H9 (cell line): Measurements from ENCODE around the gene RABGEF1. TPM values are rescaled to one million over a fixed set of nuclear protein-coding genes. Genes with fewer than 3 reads are reported as not detected.
"Not testable (repeated sequence)": the region's sequence is repeated elsewhere in the genome, so short reads cannot be mapped to it uniquely, and the experiment has no call there.

Experiments
- DNase-seq: peaks from one replicate; pipeline ENCODE4 v3.0.0-alpha.2; 2017
- H2AFZ ChIP-seq: one replicate; pipeline ENCODE4 v1.6.1; 2013; ENCODE audit warnings: mild to moderate bottlenecking, low read length, control low read depth, moderate library complexity
- H2AK5ac ChIP-seq: 2 replicates; pipeline ENCODE4 v1.6.1; 2013; ENCODE audit warnings: low read length, control low read depth, mixed read lengths; ENCODE audit not compliant: insufficient read length
- H2BK120ac ChIP-seq: one replicate; pipeline ENCODE4 v1.6.1; 2013; ENCODE audit warnings: low read depth, mild to moderate bottlenecking, low read length, control low read depth, inconsistent platforms; ENCODE audit not compliant: poor library complexity, severe bottlenecking
- H2BK12ac ChIP-seq: 2 replicates; pipeline ENCODE4 v1.6.1; 2013; ENCODE audit warnings: low read length, control low read depth, mixed read lengths, low read depth; ENCODE audit not compliant: insufficient read length
- H2BK15ac ChIP-seq: 2 replicates; pipeline ENCODE4 v1.6.1; 2013; ENCODE audit warnings: low read depth, low read length, control low read depth
- H2BK20ac ChIP-seq: one replicate; pipeline ENCODE4 v1.6.1; 2013; ENCODE audit warnings: low read depth, mild to moderate bottlenecking, low read length, control low read depth, inconsistent platforms; ENCODE audit not compliant: poor library complexity, severe bottlenecking
- H2BK5ac ChIP-seq: 2 replicates; pipeline ENCODE4 v1.6.1; 2013; ENCODE audit warnings: low read length, control low read depth, mixed read lengths; ENCODE audit not compliant: insufficient read length
- H3K14ac ChIP-seq: 2 replicates; pipeline ENCODE4 v1.6.1; 2013; ENCODE audit warnings: low read length, control low read depth; ENCODE audit not compliant: insufficient read depth
- H3K18ac ChIP-seq: 2 replicates; pipeline ENCODE4 v1.6.1; 2013; ENCODE audit warnings: low read depth, mild to moderate bottlenecking, mixed read lengths, low read length, control low read depth; ENCODE audit not compliant: insufficient read length
- H3K23ac ChIP-seq: 2 replicates; pipeline ENCODE4 v1.6.1; 2013; ENCODE audit warnings: low read length, control low read depth, mixed read lengths, low read depth; ENCODE audit not compliant: insufficient read length
- H3K23me2 ChIP-seq: 2 replicates; pipeline ENCODE4 v1.6.1; 2013; ENCODE audit warnings: low read depth, mild to moderate bottlenecking, mixed read lengths, low read length, control low read depth; ENCODE audit not compliant: insufficient read length, poor library complexity, severe bottlenecking
- H3K27ac ChIP-seq: 2 replicates; pipeline ENCODE4 v1.5.1; 2013; ENCODE audit warnings: low read length, control low read depth, mixed read lengths, low read depth; ENCODE audit not compliant: insufficient read length
- H3K27me3 ChIP-seq: 2 replicates; pipeline ENCODE4 v1.6.1; 2013; ENCODE audit warnings: low read length, control low read depth, inconsistent platforms; ENCODE audit not compliant: insufficient read depth
- H3K4ac ChIP-seq: 2 replicates; pipeline ENCODE4 v1.6.1; 2013; ENCODE audit warnings: low read depth, mild to moderate bottlenecking, control low read depth, inconsistent platforms, low read length, moderate library complexity
- H3K4me1 ChIP-seq: 2 replicates; pipeline ENCODE4 v1.6.1; 2013; ENCODE audit warnings: low read length, control low read depth, inconsistent platforms; ENCODE audit not compliant: insufficient read depth
- H3K4me2 ChIP-seq: 2 replicates; pipeline ENCODE4 v1.6.1; 2013; ENCODE audit warnings: low read length, control low read depth, mixed read lengths; ENCODE audit not compliant: insufficient read length, insufficient read depth
- H3K56ac ChIP-seq: 2 replicates; pipeline ENCODE4 v1.6.1; 2013; ENCODE audit warnings: low read depth, mild to moderate bottlenecking, mixed read lengths, low read length, control low read depth; ENCODE audit not compliant: insufficient read length
- H3K79me1 ChIP-seq: 2 replicates; pipeline ENCODE4 v1.6.1; 2013; ENCODE audit warnings: low read depth, mild to moderate bottlenecking, moderate library complexity, low read length, control low read depth, inconsistent platforms; ENCODE audit not compliant: insufficient read depth, poor library complexity, severe bottlenecking
- H3K79me2 ChIP-seq: 2 replicates; pipeline ENCODE4 v1.6.1; 2013; ENCODE audit warnings: low read length, control low read depth, inconsistent platforms; ENCODE audit not compliant: insufficient read depth
- H3K9ac ChIP-seq: 2 replicates; pipeline ENCODE4 v1.6.1; 2013; ENCODE audit warnings: low read length, control low read depth, mixed read lengths; ENCODE audit not compliant: insufficient read length; ENCODE audit errors: extremely low read depth
- H3K9me3 ChIP-seq: one replicate; pipeline ENCODE4 v1.6.1; 2013; ENCODE audit warnings: low read depth, low read length, inconsistent platforms; ENCODE audit not compliant: control insufficient read depth
- H3T11ph ChIP-seq: one replicate; pipeline ENCODE4 v1.6.1; 2013; ENCODE audit warnings: mild to moderate bottlenecking, low read length, control low read depth, inconsistent platforms
- H4K20me1 ChIP-seq: one replicate; pipeline ENCODE4 v1.6.1; 2013; ENCODE audit not compliant: control insufficient read depth, insufficient read length, insufficient read depth
- H4K5ac ChIP-seq: 2 replicates; pipeline ENCODE4 v1.6.1; 2013; ENCODE audit warnings: low read depth, mild to moderate bottlenecking, mixed read lengths, low read length, control low read depth; ENCODE audit not compliant: insufficient read length
- H4K8ac ChIP-seq: replicated peaks from 2 replicates; pipeline ENCODE4 v1.6.1; 2013; ENCODE audit warnings: low read length, control low read depth, mixed read lengths, low read depth; ENCODE audit not compliant: insufficient read length
- H4K91ac ChIP-seq: 2 replicates; pipeline ENCODE4 v1.6.1; 2013; ENCODE audit warnings: low read depth, mild to moderate bottlenecking, moderate library complexity, mixed read lengths, low read length, control low read depth; ENCODE audit not compliant: insufficient read length
- H3K27ac Mint-ChIP-seq, 3 experiments: 2 replicates in 2 of 3; 3 replicates in 1 of 3; pipeline ENCODE4 v1.8.0; 2020 to 2021; ENCODE audit warnings: mixed read lengths in 3 of 3, mild to moderate bottlenecking in 1 of 3, moderate library complexity in 1 of 3
- H3K27me3 Mint-ChIP-seq: 2 replicates; pipeline ENCODE4 v1.8.0; 2021; ENCODE audit warnings: low read depth, mild to moderate bottlenecking, moderate library complexity, mixed read lengths
- H3K36me3 Mint-ChIP-seq, 3 experiments: 2 replicates in 2 of 3; 3 replicates in 1 of 3; pipeline ENCODE4 v1.8.0; 2020 to 2021; ENCODE audit warnings: low read depth in 3 of 3, mixed read lengths in 3 of 3; ENCODE audit not compliant: insufficient read depth in 1 of 3
- H3K4me1 Mint-ChIP-seq, 2 experiments: 2 replicates each; pipeline ENCODE4 v1.8.0; 2020; ENCODE audit warnings: mixed read lengths in 2 of 2
- H3K4me3 Mint-ChIP-seq, 2 experiments: 2 replicates in 1 of 2; 3 replicates in 1 of 2; pipeline ENCODE4 v1.8.0; 2020 to 2021; ENCODE audit warnings: mild to moderate bottlenecking in 2 of 2, mixed read lengths in 2 of 2, moderate library complexity in 1 of 2
- H3K9me3 Mint-ChIP-seq, 2 experiments: 2 replicates in 1 of 2; 3 replicates in 1 of 2; pipeline ENCODE4 v1.8.0; 2020; ENCODE audit warnings: mild to moderate bottlenecking in 2 of 2, mixed read lengths in 2 of 2, moderate library complexity in 1 of 2
- WGBS: extraction: QIAGEN DNeasy Blood & Tissue Kit; methylation state at CpG from one replicate; pipeline ENCODE4 v1.1.7; 2013; ENCODE audit warnings: missing lambda C conversion rate, low lambda C conversion rate, mixed read lengths; ENCODE audit not compliant: insufficient read length; ENCODE audit errors: extremely low coverage; 5-methylcytosine and 5-hydroxymethylcytosine counted together
- total RNA-seq: library from RNA; stranded (reverse); gene quantifications from 2 replicates; pipeline ENCODE4 v1.2.1, GENCODE V29; 2021

Gene RABGEF1
- total RNA-seq, 1 experiment from 2014 or later, result 17.3 TPM

GRCh38 chr7:66783887-66784595 lies 43.5 kb downstream of the RABGEF1 start:
- not testable (repeated sequence) for H4K91ac ChIP-seq, H3K9me3 Mint-ChIP-seq, H4K8ac ChIP-seq, H3K27ac Mint-ChIP-seq, H2BK12ac ChIP-seq, H3K14ac ChIP-seq, H3K27me3 Mint-ChIP-seq, H2BK120ac ChIP-seq, H3K9ac ChIP-seq, H2AFZ ChIP-seq, H3K56ac ChIP-seq, H3K4me1 Mint-ChIP-seq, H3K4ac ChIP-seq, H2AK5ac ChIP-seq, H3K4me2 ChIP-seq, H3K27ac ChIP-seq, H4K20me1 ChIP-seq, H3K27me3 ChIP-seq, H3K18ac ChIP-seq, H3K79me1 ChIP-seq, H3K79me2 ChIP-seq, DNase-seq, H3K9me3 ChIP-seq, H2BK20ac ChIP-seq, H2BK5ac ChIP-seq, H3K23me2 ChIP-seq, H2BK15ac ChIP-seq, H4K5ac ChIP-seq, H3K4me1 ChIP-seq, H3K4me3 Mint-ChIP-seq, H3T11ph ChIP-seq, H3K23ac ChIP-seq
- no CpG with 5 or more reads among the region's 1 CpG for WGBS
- peaks cover 15 to 62% (median 50%) of the 10 kb centered on the region in 3 experiments; a peak in 6 of 7 replicates for H3K36me3 Mint-ChIP-seq
